PFSK-1 (cell line): ENCODE data around the gene GDF2.

Experiments used
- FOXP2 ChIP-seq: optimal IDR thresholded peaks from 2 replicates; pipeline ENCODE3; 2011; ENCODE audit warnings: borderline replicate concordance, control low read depth, inconsistent platforms; ENCODE audit not compliant: insufficient read depth; ENCODE audit errors: extremely low read length, extremely low read depth
- POLR2AphosphoS5 ChIP-seq: IDR thresholded peaks from 2 replicates; pipeline ENCODE4 v1.6.1; 2012; ENCODE audit warnings: low read depth, mild to moderate bottlenecking, control low read depth, low read length, moderate library complexity
- SIN3A ChIP-seq: IDR thresholded peaks from 2 replicates; pipeline ENCODE4 v1.6.1; 2012; ENCODE audit warnings: mild to moderate bottlenecking, low read length, moderate library complexity, borderline replicate concordance; ENCODE audit not compliant: insufficient read depth
- TAF1 ChIP-seq: IDR thresholded peaks from 2 replicates; pipeline ENCODE4 v1.6.1; 2012; ENCODE audit warnings: low read length, control low read depth, borderline replicate concordance; ENCODE audit not compliant: insufficient read depth
- TF ChIP-seq, protein P1 (sequence below), 2 experiments: IDR thresholded peaks; 2 replicates each; pipeline versions ENCODE4 v1.6.1 to v1.8.0; 2011 to 2012; ENCODE audit warnings: low read depth in 2 of 2, low read length in 2 of 2, control low read depth in 1 of 2, inconsistent platforms in 1 of 2, mild to moderate bottlenecking in 1 of 2, moderate library complexity in 1 of 2; ENCODE audit not compliant: insufficient read depth in 1 of 2

GRCh38 chr10:47296941-47297340 lies 25.3 kb upstream of the GDF2 start:
- TF ChIP-seq POLR2AphosphoS5 = no peak
- TF ChIP-seq TAF1 = no peak
- TF ChIP-seq, protein P1, sequence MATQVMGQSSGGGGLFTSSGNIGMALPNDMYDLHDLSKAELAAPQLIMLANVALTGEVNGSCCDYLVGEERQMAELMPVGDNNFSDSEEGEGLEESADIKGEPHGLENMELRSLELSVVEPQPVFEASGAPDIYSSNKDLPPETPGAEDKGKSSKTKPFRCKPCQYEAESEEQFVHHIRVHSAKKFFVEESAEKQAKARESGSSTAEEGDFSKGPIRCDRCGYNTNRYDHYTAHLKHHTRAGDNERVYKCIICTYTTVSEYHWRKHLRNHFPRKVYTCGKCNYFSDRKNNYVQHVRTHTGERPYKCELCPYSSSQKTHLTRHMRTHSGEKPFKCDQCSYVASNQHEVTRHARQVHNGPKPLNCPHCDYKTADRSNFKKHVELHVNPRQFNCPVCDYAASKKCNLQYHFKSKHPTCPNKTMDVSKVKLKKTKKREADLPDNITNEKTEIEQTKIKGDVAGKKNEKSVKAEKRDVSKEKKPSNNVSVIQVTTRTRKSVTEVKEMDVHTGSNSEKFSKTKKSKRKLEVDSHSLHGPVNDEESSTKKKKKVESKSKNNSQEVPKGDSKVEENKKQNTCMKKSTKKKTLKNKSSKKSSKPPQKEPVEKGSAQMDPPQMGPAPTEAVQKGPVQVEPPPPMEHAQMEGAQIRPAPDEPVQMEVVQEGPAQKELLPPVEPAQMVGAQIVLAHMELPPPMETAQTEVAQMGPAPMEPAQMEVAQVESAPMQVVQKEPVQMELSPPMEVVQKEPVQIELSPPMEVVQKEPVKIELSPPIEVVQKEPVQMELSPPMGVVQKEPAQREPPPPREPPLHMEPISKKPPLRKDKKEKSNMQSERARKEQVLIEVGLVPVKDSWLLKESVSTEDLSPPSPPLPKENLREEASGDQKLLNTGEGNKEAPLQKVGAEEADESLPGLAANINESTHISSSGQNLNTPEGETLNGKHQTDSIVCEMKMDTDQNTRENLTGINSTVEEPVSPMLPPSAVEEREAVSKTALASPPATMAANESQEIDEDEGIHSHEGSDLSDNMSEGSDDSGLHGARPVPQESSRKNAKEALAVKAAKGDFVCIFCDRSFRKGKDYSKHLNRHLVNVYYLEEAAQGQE (IDR thresholded peaks at IDR 0.05; ENCODE audit: insufficient read depth in 1 of 2, low read depth in 2 of 2, low read length in 2 of 2) = no peak
- no peak for TF ChIP-seq SIN3A
- TF ChIP-seq FOXP2 = no peak
